Heart right ventricle (tissue), 16 donors: ENCODE results near the gene RAP1GAP2. TPM values are rescaled to one million over a fixed set of nuclear protein-coding genes. Genes with fewer than 3 reads are reported as not detected.
"Not testable (repeated sequence)": the region's sequence is repeated elsewhere in the genome, so short reads cannot be mapped to it uniquely, and the experiment has no call there.

Experiments
- ATAC-seq, 8 donors: fragments of 200-7000 bp; cut with Tn5 transposase; one replicate each; pipeline ENCODE4 v1.9.1; 2020; ENCODE audit warnings: mild to moderate bottlenecking in 8 of 8, moderate library complexity in 8 of 8, moderate number of reproducible peaks in 1 of 8
- DNase-seq, 2 donors: peaks; one replicate each; pipeline ENCODE4 v3.0.0-alpha.2; 2020
- H3K27ac ChIP-seq, 10 donors: fragments of 200-600 bp; sonication (generic) in 2 of 10; one replicate each; pipeline versions ENCODE4 v1.5.0 to v1.8.0; 2020 to 2022; ENCODE audit warnings: mild to moderate bottlenecking in 3 of 10
- H3K27me3 ChIP-seq, 7 donors: fragments of 200-600 bp; one replicate each; pipeline ENCODE4 v1.8.0; 2021 to 2022; ENCODE audit warnings: mild to moderate bottlenecking in 2 of 7
- H3K36me3 ChIP-seq, 9 donors: fragments of 200-600 bp; sonication (generic) in 1 of 9; one replicate each; pipeline versions ENCODE4 v1.5.0 to v1.8.0; 2020 to 2022; ENCODE audit warnings: mild to moderate bottlenecking in 2 of 9
- H3K4me1 ChIP-seq, 9 donors: fragments of 200-600 bp; sonication (generic) in 1 of 9; one replicate each; pipeline versions ENCODE4 v1.5.0 to v1.8.0; 2020 to 2022; ENCODE audit warnings: mild to moderate bottlenecking in 4 of 9
- H3K4me3 ChIP-seq, 10 donors: fragments of 200-600 bp; sonication (generic) in 2 of 10; one replicate each; pipeline versions ENCODE4 v1.5.0 to v1.8.0; 2020 to 2022; ENCODE audit warnings: mild to moderate bottlenecking in 7 of 10, moderate library complexity in 2 of 10
- H3K9me3 ChIP-seq, 11 donors: fragments of 200-600 bp in 10 of 11; sonication (generic) in 2 of 11; one replicate each; pipeline versions ENCODE4 v1.5.0 to v1.8.0; 2013 to 2022; ENCODE audit warnings: mild to moderate bottlenecking in 2 of 11, control low read depth in 1 of 11, moderate library complexity in 1 of 11
- WGBS, 2 donors: extraction: QIAGEN DNeasy Blood & Tissue Kit; methylation state at CpG; one replicate each; pipeline ENCODE4 v1.1.7; 2013; ENCODE audit warnings: inconsistent platforms in 1 of 2; 5-methylcytosine and 5-hydroxymethylcytosine counted together
- intact Hi-C, 10 donors: fragments of 100-400 bp; cut with DNase I; formaldehyde crosslinking; loops; one replicate each; pipeline versions ENCODE4 v1.11.1 to v1.14.2; 2022
- polyA plus RNA-seq, 2 donors: library from polyadenylated mRNA; stranded (reverse); fragments of 200-250 nt; gene quantifications; one replicate each; pipeline ENCODE4 v1.2.3, GENCODE V29; 2013
- total RNA-seq, 10 donors: library from RNA; stranded (reverse); fragmentation: NEBNext Ultra II Directional in 3 of 10; extraction: Animal tissue kit (Norgen Biotek cat#: 25700) in 3 of 10; gene quantifications; one replicate each; pipeline versions ENCODE4 v1.2.1 to v1.2.4, GENCODE V29; 2021 to 2023
- TF ChIP-seq, protein P1 (sequence below), 9 donors: fragments of 200-600 bp; sonication (generic) in 2 of 9; IDR thresholded peaks; one replicate each; pipeline versions ENCODE4 v1.5.0 to v1.8.0; 2021 to 2022; ENCODE audit warnings: antibody characterized with exemption in 9 of 9, mild to moderate bottlenecking in 5 of 9, moderate library complexity in 1 of 9
- donor health status: Arrhythmogenic right ventricular cardiomyopathy.
- donor health status: ischemic (EF 13 %, LVEDD 7.1; RV severe dilation, severe dysfunction).
- donor health status: healthy with polysubstance abuse.
- donor health status: DM: no; HTN: yes; CAD: no.
- donor health status: DM: no; HTN: no; CAD: no.
- donor health status: ischemic (EF 25% LVEDD 6.9; RV normal size, moderate dysfunction).
- donor health status: ischemic (EF 25% LVEDD 5.7; RV mildly dilated, moderate dysfunction).
- donor health status: healthy.
- donor health status: DM: yes; HTN: yes; CAD: no.
- donor health status: Ischemic cardiomyopathy.
- donor health status: ischemic (EF 35%, LVEDD 5.7; RV mildly dilated, moderate dysfunction).
- donor health status: nonischemic (EF 11% LVEDD 7.7; RV severe dilation, severe dysfunction).
- donor health status: DM: yes; HTN: yes; CAD: no.
- donor health status: PGD.
- donor health status: ischemic (EF 29% LVEDD 5.4; RV normal size, mild dysfunction).
- donor health status: nonischemic (EF 23%, LVEDD 6.1; RV moderate dilation, normal function).

RAP1GAP2 gene
- total and polyA plus RNA-seq, 12 donors = 9.5 to 51.3 (median 34.6) TPM

DNA sequence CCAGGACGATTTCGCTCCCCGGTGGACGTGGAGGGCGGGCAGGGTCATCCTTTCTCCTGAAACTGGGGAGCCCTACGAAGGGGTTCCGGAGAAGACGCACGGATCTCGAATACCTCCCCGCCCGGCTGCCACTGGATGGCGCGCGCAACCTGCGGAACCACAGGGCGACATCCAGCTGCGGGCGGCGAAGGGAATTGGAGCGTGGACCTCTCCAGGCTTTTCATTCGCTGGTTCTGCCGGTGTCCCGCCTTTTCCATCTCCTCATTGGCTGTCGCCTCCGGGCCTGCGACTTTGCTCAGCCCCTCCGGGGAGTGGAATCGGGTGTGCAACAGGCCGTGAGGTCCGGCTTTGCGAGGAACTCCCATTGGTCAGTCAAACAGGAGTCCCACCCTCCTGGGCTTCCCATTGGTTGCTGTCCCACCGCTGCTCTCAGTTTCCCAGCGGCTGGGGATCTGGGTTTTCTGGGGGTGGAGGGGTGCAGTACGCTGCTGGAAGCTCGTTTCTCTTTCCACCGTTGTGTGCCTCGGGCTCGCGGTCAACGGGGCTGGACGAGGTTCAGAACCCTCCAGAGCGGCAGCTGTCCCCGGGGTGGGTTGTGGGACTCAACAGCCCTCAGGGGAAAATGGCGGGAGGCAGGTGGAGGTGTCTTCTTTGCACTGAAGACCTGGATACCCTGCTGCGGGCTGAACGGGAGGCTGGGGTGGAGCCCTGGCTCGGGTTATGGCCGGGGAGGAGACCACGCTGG lies 252.7 kb downstream of the RAP1GAP2 start:
- no peaks in the 10 kb centered on the region for H3K27me3 ChIP-seq
- intact Hi-C loops = loop anchor here in 3 of 10 donors (10.0 kb wide), 1 partner anchor 596 kb away; no protein-coding TSS in a partner anchor
- peak overlapping the region in 9 of 10 donors; percentile 66 to 91 (median 72) for H3K27ac ChIP-seq
- ATAC-seq (peak; percentile 99 to 100 (median 100)), DNase-seq (peak; percentile 96 to 98)
- TF ChIP-seq, protein P1, sequence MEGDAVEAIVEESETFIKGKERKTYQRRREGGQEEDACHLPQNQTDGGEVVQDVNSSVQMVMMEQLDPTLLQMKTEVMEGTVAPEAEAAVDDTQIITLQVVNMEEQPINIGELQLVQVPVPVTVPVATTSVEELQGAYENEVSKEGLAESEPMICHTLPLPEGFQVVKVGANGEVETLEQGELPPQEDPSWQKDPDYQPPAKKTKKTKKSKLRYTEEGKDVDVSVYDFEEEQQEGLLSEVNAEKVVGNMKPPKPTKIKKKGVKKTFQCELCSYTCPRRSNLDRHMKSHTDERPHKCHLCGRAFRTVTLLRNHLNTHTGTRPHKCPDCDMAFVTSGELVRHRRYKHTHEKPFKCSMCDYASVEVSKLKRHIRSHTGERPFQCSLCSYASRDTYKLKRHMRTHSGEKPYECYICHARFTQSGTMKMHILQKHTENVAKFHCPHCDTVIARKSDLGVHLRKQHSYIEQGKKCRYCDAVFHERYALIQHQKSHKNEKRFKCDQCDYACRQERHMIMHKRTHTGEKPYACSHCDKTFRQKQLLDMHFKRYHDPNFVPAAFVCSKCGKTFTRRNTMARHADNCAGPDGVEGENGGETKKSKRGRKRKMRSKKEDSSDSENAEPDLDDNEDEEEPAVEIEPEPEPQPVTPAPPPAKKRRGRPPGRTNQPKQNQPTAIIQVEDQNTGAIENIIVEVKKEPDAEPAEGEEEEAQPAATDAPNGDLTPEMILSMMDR (IDR thresholded peaks at IDR 0.05) = peak; percentile 62 to 95 (median 88)
- H3K4me3 ChIP-seq = peak overlapping the region; percentile 48 to 85 (median 72)
- WGBS, 2 donors = 0% methylated on average over 50 of the region's 50 CpGs
- H3K4me1 ChIP-seq = peaks cover 0 to 16% (median 0%) of the 10 kb centered on the region in 9 donors
- no peaks in the 10 kb centered on the region for H3K36me3 ChIP-seq
- H3K9me3 ChIP-seq = peaks cover 0 to 9% (median 3%) of the 10 kb centered on the region in 11 donors

DNA sequence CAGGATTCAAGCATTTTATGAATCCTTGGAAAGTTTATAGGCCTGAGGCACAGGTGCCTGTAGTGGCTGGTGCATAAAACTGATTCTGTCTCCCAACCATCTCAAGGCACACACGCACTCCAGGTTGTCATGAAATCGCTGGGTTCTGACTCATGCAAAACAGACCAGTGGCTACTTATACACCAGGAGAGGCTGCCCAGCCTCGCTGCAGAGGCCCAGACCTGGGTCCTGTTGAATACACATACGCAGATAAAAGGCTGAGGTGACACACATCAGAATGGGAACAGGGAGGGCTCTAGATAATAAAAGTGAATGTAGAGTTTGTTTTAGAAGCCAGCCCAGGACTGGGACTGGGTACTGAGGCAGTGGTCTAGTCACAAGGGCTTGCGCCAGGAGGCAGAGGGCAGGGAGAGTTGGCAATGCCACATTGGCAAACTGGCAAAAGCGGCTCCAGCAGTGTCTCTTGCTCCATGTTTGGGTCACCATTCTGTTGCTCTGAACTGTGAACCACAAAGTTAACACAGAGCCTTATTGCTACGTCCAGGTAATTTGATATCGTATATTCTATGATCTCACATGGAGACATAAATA lies 253.6 kb downstream of the RAP1GAP2 start:
- intact Hi-C loops = loop anchor here in 3 of 10 donors (10.0 kb wide), 1 partner anchor 595 kb away; no protein-coding TSS in a partner anchor
- Histone ChIP-seq H3K9me3 (peaks cover 0 to under 1% (median 0%) of the 10 kb centered on the region in 11 donors), H3K36me3 (no peaks in the 10 kb centered on the region), H3K27me3 (no peaks in the 10 kb centered on the region), H3K4me1 (peaks cover 0 to 16% (median 0%) of the 10 kb centered on the region in 9 donors), H3K4me3 (peak overlapping the region in 8 of 10 donors; percentile 58 to 85 (median 72)), H3K27ac (peak overlapping the region in 1 of 10 donors; percentile 81)
- WGBS, 2 donors = 89% methylated on average over 8 of the region's 8 CpGs
- ATAC-seq (no peak), DNase-seq (no peak)
- TF ChIP-seq, protein P1 (IDR thresholded peaks at IDR 0.05) = no peak

DNA sequence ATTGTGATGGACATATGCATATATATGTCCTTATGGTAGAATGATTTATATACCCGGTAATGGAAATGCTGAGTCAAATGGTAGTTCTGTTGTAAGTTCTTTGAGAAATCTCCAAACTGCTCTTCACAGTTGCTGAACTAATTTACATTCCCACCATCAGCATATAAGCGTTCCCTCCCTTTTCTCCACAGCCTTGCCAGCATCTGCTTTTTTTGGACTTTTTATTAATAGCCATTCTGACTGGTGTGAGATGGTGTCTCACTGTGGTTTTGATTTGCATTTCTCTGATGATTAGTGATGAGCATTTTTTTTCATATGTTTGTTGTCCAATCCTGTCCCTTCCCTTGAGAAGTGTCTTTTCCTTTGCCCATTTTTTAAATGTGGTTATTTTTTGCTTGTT lies 258.6 kb downstream of the RAP1GAP2 start:
- intact Hi-C loops, H3K9me3 ChIP-seq, DNase-seq, H3K27ac ChIP-seq, H3K4me1 ChIP-seq, H3K36me3 ChIP-seq, H3K4me3 ChIP-seq, ATAC-seq, H3K27me3 ChIP-seq: not testable (repeated sequence)
- 96 to 100% methylated on average over 1 of the region's 2 CpGs for WGBS, 2 donors

DNA sequence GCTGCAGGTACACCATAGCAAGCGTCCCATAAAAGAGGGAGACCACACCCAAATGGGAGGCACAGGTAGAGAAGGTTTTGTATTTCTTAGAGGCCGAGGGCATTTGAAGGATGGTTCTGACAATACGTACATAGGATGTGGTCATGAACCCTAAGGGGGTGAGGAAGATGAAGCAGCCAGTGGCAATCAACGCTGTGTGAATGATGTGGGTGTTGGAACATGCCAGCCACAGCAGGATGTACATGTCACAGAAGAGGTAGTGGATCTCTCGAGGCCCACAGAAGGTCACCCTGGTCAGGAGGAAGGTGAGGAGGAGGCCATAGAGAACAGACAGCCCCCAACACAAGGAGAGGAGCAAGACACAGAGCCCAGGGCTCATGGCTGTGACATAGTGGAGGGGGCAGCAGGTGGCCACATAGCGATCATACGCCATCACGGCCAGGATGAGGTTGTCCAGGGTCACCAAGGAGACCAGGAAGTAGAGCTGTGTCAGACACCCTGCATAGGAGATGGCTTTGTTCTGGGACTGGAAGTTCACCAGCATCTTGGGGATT lies 266.7 kb downstream of the RAP1GAP2 start:
- H3K36me3 ChIP-seq, DNase-seq, H3K4me3 ChIP-seq, intact Hi-C loops, ATAC-seq, H3K27ac ChIP-seq, H3K9me3 ChIP-seq, H3K27me3 ChIP-seq, H3K4me1 ChIP-seq: not testable (repeated sequence)
- WGBS, 2 donors = 86 to 87% methylated on average over 8 of the region's 8 CpGs

DNA sequence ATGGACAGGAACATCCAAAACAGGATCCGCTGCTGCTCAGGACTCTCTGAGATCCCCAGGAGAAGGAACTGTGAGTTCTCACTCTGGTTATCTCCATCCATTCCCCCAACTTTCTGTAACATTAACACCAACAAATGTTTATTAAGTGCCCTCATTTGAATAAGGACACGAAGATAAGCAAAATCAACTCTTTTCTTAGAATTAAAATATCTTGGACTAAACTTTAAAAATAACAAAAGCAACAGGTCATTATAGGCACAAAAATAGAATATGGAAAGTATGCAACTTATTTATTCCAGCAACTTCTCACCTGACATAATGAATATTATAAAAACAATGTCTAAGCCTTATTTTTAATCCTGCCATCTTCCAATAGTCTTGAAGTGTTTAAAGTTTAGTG lies 267.3 kb downstream of the RAP1GAP2 start, which contains the start of gene OR1D5:
Gene OR1D5, minus strand, starts transcription at position 101 of the 400 bp plus-strand sequence. Its CDS starts 0 bp downstream, at position 101.
- WGBS, 2 donors = 57 to 60% methylated on average over 1 of the region's 2 CpGs
- not testable (repeated sequence) for H3K4me1 ChIP-seq, H3K4me3 ChIP-seq

DNA sequence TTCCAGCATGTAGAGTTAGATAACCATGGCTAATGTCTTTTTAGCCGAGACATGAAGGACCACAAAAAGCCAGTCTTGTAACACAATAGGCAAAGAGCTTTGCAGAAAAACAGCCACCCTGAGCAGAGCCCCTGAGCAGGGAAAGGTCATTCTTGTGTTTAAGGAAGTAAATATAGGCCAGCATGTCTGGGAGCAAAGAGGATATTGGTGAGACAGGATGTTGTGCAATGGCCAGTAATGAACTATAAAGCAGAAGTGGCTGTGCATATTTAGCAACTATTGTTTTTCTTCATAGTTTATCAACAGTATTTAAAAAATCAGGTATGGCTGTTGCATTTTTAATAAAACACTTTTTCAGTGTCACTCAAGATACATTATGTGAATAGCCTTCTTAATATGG lies 269.0 kb downstream of the RAP1GAP2 start:
- H3K27ac ChIP-seq, H3K27me3 ChIP-seq, H3K9me3 ChIP-seq, intact Hi-C loops, H3K4me3 ChIP-seq, H3K36me3 ChIP-seq, H3K4me1 ChIP-seq, DNase-seq: not testable (repeated sequence)
- WGBS, 2 donors = no CpG with 5 or more reads among the region's 1 CpG
- peak in 7 of 8 donors; percentile 45 to 93 (median 77) for ATAC-seq

More for the DNA sequence above, 267.3 kb downstream of the RAP1GAP2 start, which contains the start of gene OR1D5:
- intact Hi-C loops, H3K9me3 ChIP-seq, DNase-seq, H3K27ac ChIP-seq, H3K36me3 ChIP-seq, ATAC-seq, H3K27me3 ChIP-seq: not testable (repeated sequence)

DNA sequence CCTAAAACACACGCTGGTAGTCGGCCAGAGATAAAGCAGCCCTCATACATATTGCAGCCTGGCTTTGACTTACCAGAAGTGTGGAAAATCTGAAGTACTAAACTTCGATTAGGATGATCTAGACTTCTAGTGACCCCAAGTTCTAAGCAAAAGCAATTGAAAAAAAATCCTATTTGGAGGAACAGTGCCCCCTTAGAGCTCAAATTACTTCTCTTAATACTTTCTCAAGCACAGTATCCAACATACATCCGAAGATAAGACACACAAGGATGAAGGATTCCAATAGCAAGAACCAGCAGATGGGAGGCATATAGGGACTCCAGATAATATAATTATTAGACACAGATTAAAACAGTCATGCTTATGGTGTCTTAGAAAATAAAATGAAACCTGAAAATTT lies 277.6 kb downstream of the RAP1GAP2 start:
- ATAC-seq, intact Hi-C loops, H3K27me3 ChIP-seq, DNase-seq, H3K36me3 ChIP-seq, H3K4me3 ChIP-seq, H3K27ac ChIP-seq, H3K4me1 ChIP-seq: not testable (repeated sequence)
- H3K9me3 ChIP-seq = peaks cover 0 to 16% (median 0%) of the 10 kb centered on the region in 11 donors
- 45 to 70% methylated on average over 4 of the region's 4 CpGs for WGBS, 2 donors
